ENCODE measurements around the gene PRKAR1A.
"Not testable (repeated sequence)": the region's sequence is repeated elsewhere in the genome, so short reads cannot be mapped to it uniquely, and the experiment has no call there.

PRKAR1A gene

DNA sequence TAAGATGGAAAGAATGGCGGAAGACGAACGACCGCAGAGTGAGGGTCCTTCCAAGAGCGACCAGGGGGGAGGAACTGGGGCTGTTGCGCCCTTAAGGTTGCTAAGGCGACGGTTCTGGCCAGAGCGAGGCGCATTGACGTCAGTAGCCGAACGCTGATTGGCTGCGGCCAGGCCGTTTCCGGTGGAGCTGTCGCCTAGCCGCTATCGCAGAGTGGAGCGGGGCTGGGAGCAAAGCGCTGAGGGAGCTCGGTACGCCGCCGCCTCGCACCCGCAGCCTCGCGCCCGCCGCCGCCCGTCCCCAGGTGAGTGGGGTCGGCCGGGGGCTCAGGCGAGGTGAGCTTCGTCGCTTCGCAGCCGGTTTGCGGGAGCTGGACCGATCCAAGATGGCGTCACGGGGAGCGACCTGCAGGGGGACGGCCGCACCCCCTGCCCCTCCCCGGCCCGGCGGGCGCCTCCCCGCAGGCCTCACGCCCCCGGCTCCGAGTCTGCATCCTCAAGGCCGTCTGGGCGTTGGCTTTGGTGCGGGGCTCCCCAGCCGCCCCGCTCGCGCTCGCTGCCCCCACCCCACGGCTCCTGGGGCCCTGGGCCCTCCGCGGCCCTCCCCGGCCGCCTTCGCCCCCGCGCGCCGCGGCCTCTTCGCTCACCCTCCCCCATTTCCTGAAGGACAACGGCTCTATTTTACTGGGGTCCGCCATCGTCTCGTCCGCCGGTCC lies at the start of gene PRKAR1A:
TSS of gene PRKAR1A (plus strand) at position 184 of the 713 bp plus-strand sequence. CDS start 2,970 bp downstream, outside the sequence.
- peak; percentile 70 to 84 (median 82) for DNase-seq (ENCODE audit: low read depth in 4 of 4, low spot score in 1 of 4)

DNA sequence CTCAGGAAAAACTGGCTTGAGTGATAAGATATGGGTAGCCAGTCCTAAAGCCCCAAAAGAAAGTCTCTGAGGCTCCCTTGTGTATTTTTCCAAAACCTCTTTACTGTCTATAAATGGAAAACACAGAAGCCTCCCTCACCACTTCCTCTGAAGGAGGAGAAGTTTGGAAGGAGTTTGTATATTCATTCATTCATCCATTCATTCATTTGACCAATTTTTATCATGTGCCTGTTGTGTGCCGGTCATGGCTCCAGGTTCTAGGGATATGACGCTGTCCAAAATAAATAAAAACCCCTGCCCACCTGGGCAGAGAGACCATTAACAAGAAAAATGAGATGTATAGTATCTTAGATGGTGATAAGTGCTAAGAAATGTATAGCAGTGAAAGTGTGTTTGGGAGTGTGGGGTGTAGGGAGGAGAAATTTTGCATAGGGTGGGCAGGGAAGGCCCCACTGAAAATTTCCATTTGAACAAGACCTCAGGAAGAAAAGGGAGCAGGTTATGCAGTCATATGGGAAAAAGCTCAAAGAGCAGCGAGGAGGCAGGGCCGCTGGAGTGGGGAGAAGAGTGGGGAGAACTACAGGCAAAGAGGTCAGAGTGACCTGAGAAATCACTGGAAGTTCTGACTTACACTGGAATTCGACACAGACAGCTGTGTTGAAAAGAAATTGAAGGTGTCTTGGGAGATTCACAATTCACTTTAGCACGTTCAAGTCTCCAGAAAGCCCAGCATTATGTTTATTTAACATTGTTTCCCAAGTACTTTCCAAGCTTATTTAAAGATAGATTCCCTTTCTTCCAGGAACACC lies 48.8 kb upstream of the PRKAR1A start:
- no peak for DNase-seq (ENCODE audit: low read depth in 4 of 4, low spot score in 1 of 4)

DNA sequence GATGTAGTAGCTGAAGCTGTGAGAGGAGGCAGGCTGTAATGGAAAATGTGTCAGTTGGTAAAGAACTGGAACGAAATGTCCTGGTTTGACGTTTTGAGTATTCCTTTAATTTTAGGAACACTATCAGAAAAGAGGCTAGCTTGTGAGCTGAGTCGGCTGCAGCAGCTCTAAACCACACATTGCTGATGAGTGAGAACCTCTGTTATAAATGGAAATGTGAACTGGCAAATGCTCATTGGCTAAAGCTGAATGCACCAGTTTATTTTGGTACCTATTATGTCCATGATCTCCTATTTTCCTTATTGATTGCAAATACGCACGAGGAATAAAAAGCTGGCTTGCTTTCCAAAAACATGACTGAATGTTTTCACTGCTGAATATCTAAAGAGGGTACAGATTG lies 43.9 kb upstream of the PRKAR1A start:
- DNase-seq (ENCODE audit: low read depth in 4 of 4, low spot score in 1 of 4), result no peak

DNA sequence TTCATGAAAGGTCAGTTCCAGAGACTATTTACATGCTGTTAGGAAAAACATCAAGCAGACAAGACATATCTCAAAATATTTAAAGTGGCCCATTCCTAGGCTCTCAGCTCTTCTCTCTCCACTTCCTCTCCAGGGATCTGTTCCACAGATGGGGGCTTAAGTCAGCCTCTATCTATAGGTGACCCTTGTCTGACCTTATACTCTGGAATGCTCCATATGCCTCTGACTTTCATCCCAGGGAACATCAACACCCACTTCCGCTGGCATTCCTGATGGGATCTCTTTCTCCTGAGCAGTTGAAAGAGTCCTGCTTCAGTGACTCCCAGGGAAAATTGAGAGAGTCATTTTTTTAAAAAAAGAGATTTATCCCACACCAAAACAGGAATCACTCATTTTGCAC lies 43.4 kb upstream of the PRKAR1A start:
- no peak for DNase-seq (ENCODE audit: low read depth in 4 of 4, low spot score in 1 of 4)

DNA sequence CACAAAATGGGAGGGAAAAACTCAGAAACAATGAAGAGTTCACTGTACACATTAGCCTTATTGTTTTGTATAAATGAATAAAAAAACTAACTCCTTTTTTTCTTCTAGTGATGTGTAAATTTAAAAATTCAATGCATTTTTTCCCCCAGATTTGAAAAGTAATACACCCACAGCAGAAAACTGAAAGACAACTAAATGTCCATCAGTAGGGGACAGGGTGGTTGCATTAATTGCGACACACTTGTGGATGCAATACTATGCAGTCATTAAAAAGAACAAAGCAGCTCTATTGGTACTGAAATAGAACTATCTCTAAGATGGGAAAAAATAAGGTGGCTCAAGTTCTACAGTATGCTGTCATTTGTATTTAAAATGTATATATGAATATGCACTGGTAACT lies 41.3 kb upstream of the PRKAR1A start:
- DNase-seq (ENCODE audit: low read depth in 4 of 4, low spot score in 1 of 4), result no peak

DNA sequence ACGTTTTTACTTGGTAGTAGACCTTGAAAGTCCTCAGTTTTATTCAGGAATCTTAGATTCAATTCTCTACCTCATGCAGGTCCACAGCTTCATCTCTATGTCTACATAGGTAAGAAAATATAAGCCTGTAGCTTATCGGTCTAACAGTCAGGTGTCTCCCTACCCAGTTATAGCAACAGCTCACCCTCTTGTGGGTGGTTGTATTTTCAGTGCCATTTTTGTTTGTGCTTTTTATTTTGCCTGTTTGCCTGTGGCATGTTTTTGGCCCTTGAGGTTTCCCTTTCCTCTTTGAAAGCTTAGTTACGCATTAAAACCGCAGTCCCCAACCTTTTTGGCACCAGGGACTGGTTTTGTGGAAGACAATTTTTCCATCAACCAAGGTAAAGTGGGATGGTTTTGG lies 31.3 kb upstream of the PRKAR1A start:
- no peak for DNase-seq (ENCODE audit: low read depth in 4 of 4, low spot score in 1 of 4)

DNA sequence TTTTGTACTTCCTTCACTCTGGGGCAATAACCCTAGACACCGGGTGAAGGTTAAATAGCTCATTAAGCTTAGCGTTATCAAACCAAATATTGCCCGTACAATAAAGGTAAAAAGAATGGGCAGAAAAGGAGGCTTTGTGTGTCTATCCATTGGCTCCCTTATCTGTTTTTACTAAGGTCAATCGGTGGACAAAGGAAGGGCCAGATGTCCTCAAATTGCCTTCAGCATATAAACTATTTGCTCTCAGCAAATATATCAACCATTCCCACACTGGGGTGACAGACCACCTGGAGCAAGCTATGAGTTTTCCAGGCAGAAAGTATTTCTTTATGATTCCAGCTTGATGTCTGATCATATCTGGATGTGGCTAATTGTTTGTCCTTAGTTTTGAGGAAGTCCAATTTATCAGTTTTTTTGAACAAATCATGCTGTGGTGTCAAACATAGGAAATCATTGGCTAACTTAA lies 29.6 kb upstream of the PRKAR1A start:
- DNase-seq (ENCODE audit: low read depth in 4 of 4, low spot score in 1 of 4), result no peak

DNA sequence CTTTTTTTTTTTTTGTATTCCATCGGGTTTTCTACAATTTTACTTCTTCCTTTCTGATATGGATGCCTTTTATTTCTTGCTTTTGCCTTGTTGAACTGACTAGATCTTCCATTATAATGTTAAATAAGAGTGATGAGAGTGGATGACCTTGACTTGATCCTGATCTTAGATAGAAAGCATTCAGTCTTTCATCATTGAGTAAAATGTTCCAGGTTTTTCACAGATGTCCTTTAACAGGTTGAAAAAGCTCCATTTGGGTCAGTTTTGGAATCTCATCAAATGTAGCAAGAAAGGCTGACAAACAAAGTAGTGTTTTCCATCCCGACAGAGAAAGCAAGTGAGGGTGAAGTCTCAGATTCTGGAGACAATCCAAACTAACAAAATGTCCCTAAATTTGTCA lies 27.8 kb upstream of the PRKAR1A start:
- no peak for DNase-seq (ENCODE audit: low read depth in 4 of 4, low spot score in 1 of 4)

DNA sequence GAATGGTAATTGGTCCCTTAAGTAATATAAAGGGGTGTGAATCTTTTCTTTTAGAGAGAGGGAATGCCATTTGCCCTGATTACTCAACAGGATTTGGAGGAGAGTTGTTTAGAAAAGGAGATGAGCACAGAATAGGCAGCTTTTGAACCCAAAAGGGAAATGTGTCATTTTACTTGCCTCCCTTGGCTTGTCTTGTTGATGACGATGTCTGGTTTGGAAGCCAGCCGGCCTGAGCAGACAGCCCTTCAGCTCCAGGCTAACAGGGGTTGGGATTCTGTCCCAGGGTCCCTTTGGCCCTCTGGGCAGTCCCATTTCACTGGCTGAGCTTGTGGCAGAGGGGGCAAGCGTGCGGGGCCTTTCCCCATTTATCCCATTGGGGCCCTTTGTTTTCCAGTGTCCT lies 22.3 kb upstream of the PRKAR1A start:
- no peak for DNase-seq (ENCODE audit: low read depth in 4 of 4, low spot score in 1 of 4)

DNA sequence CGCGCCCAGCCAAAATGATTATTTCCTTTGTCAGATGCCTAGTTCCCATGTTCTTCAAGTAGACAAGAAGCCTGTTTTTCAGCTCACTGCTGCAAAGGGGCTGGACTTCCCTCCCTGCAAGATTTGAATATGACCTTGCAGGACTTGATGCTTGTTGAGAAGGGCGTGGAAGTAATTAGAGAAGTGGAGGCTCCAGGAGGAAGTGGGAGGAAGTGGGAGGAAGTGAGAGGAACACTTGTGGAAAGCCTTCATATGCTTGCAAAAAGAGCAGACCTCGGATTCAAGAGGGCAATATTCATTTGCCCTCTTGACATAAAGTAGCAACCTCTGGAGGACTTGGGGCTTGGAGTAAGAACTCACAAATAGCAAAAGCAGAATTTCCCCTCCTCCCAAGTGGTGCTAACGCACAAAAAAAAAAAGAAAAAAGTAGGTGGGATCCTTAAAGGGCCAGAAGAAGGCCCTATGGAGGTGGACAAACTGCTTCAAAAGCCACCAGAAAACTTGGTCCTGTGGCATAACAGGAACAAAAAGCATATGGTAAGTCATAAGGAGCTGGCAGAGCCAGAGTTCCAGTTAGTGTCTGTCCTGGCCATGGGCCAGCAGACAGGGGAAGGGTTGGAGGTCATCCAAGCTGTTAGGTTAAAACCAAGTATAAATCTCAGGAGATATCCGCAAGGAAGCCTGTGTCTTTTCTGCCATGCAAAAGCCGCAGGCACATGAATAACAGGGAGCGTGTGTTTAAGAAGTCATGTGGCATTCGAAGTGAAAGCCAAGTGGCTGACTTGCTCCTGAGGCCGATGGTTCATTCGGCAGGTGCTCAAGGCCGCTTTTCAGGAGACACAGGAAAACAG lies 20.6 kb upstream of the PRKAR1A start:
- no peak for DNase-seq (ENCODE audit: low read depth in 4 of 4, low spot score in 1 of 4)

DNA sequence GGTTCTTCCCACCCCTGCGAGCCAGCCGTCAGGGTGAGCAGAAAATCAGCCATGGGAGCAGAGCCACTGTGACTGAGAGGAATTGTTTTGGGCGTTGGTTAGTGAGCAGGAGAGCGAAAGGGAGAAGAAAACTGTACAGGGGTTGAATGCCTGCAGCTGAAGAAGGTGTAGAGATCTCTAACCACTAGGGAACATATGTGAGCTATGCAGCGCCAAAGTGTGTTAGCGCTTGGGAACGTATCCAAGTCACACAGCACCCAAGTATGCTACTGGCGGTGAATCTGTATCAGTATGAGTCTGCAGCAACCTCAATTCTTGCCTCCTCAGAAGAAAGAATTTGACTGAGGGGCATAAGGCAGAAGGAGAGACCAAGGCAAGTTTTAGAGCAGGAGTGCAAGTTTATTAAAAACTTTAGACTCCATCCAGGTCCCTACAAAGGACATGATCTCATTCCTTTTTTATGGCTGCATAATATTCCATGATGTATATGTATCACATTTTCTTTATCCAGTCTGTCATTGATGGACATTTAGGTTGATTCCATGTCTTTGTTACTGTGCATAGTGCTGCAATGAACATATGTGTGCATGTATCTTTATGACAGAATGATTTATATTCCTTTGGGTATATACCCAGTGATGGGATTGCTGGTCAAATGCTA lies 19.7 kb upstream of the PRKAR1A start:
- not testable (repeated sequence) for DNase-seq (ENCODE audit: low read depth in 4 of 4, low spot score in 1 of 4)

DNA sequence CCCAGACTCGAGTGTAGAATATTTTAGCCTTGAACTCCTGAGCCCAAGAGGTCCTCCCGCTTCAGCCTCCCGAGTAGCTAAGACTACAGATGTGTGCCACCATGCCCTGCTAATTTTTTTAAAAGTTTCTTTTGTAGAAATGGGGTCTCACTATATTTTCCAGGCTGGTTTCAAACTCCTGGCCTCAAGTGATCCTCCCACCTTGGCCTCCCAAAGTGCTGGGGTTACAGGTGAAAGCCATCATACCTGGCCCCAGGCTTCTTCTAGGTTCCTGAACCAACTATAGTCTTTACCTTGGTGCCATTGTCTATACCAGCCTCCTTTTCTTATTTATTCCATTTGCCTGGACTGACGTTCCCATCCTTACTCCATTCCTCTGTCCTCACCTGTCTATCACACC lies 17.1 kb upstream of the PRKAR1A start:
- no peak for DNase-seq (ENCODE audit: low read depth in 4 of 4, low spot score in 1 of 4)

DNA sequence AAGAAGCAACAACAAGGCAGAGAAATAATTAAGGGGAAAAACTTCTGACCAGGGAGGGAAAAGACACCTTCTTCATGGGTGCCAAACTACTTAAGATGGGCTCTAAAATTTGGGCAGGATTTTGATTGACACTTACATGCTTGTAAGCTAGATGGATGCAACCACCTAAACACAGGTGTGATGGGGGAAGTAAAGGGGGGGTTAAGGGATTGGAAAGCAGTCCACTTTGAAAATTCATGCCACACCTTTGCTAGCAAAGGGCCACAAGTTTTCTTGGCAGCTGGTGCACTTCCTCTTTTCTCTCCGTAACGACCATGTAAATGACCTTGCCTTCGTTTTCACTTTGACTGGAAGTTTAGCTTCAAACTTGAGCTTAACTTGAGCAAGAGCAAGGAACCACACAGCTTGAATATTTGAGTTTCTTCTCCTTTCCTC lies 14.3 kb upstream of the PRKAR1A start:
- DNase-seq (ENCODE audit: low read depth in 4 of 4, low spot score in 1 of 4), result no peak

DNA sequence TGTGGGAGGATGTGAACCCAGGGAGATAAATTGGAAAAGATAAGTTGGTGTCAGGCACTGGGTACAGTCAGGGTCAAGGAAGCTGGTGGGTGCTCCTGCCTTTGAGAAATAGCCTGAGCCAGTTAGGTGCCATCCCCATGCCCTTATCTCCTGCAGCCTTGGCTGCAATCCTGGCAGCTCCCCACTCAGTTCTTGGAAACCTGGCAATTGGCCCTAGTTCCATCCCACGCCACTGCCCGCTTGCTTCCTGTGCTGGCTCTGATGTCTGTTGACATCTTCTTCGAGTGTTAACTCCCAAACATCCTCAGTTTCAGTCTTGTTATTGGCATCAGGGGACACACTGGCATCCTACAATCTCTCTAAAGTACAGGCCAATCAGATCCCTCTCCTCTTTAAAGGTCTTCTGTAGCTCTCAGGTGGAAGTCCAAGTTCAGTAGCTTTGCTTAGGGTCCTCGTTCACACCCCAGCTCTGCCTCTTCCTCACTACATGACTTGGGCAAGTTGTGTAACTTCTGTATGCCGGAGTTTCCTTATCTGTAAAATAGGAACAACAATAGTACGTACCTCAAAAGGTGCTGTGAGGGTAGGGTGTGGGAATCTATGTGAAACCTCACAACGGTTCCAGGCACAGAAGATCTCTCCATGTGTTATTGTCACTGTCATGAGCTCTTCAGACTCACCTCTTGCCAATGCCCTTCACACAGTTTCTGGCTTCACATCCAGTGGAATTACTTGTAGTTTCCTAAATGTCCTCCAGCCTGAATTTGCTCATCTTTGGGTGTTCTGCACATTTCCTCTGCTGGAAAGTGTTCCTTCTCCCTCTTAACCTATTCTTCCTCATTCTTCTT lies 13.5 kb upstream of the PRKAR1A start:
- no peak for DNase-seq (ENCODE audit: low read depth in 4 of 4, low spot score in 1 of 4)

DNA sequence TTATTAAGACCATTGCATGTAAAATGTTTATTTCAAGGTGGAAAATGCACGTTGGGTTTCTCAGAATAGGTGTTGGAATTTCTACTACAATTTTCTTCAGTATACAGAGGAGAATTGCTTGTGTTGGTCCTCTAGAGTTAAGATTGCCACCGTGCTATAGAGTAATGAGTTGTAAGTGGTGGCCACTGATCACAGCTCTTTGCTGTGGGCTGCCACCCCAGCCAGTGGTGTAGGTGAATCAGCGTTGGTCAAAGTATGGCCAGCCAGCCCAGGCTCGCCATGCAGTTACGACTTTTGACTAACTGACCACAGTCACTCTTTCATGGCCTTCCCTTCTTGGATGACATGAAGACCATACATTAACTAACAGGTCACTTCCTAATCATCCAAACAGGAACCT lies 12.6 kb upstream of the PRKAR1A start:
- no peak for DNase-seq (ENCODE audit: low read depth in 4 of 4, low spot score in 1 of 4)

DNA sequence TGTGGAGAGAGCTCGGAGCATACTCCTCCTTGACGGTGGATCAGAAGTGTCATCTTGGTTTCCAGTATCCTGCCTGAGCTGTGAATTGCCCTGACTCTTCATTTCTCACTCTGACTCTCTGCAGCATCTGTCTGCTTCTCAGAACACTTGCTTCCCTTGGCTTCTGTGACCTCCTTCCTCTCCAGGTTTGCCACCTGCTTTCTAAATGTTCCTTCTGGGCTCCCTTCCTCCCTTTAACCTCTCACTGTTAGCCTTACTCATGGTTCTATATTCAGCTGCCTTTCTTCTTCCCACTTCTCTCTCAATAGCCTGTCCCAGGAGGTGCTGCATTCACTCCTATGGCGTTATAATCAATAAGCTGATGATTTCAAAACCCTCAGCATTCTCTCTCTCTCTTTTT lies 11.2 kb upstream of the PRKAR1A start:
- DNase-seq (ENCODE audit: low read depth in 4 of 4, low spot score in 1 of 4), result no peak

DNA sequence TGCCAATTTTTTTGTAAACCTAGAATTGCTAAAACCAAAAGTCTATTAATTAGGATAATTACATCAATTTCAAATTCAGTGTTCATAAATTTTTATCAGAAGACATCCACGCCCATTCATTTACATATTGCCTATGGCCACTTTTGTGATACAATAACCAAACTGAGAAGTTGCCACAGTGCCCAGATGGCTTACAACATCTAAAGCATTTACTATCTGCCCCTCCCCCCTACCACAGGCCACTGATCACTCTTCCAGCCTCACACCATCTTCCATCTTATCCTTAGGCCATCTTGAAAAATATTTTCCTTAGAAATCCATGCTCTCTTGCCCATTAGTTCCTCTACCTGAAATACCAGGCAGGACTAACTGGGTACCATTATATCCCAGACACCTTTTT lies 6.3 kb upstream of the PRKAR1A start:
- no peak for DNase-seq (ENCODE audit: low read depth in 4 of 4, low spot score in 1 of 4)

DNA sequence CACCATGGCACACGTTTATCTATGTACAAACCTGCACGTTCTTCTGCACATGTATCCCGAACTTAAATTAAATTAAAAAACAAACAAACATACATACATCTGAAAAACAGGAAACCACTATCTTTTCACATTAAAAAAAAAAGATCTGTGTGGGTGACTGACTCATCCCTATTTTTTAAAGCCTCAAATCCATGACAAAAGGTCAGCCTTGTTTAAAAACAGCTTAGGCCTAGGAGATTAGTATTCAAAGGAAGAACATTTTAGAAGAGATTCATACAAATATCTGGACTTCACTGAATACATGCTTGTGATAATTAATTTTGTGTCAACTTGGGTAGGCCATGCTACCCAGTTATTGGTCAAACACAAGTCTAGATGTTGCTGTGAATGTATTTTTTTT lies 4.7 kb upstream of the PRKAR1A start:
- DNase-seq (ENCODE audit: low read depth in 4 of 4, low spot score in 1 of 4), result no peak

DNA sequence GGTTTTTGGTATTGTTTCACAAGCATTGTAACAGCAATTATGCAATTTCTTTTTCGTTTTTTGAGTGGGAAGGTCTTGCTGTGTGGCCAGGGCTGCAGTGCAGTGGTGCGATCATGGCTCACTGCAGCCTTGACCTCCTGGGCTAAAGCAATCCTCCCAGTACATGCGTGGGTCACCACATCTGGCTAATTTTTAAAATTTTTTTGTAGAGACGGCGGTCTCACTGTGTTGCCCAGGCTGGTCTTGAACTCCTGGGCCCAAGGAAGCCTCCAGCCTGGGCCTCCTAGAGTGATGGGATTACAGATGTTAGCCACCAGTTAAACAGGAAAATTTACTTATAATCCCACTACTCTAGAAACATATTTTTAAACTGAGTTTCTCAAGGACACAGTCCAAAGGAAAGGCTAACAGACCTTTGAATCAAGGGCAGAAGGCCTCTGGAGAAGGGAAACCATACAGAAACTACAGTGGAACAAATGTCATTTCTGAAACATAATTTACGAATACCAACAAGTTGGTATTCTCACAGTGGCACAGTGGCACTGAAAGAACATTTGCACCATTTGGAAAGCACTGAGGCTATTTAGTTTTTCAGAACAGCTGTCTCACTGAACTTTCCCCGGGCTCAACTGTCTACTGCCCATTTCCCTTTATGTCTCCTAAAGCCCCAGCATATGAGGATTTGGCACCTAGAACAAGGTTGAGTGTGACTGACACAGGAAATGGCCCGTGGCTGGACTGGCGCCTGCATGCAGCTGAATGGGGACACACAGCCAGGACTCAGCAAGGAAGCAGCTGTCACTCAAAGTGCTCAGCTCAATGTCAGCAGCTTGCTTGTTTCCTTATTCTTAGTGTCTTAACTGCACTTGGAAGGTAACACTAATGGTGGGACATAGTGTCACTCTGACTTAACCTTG lies 2.8 kb upstream of the PRKAR1A start:
- no peak for DNase-seq (ENCODE audit: low read depth in 4 of 4, low spot score in 1 of 4)
